ENCODE results near the gene TEAD4.
A peak's percentile ranks its signal among the peaks of the same experiment; 100 is the strongest.

Gene TEAD4

DNA sequence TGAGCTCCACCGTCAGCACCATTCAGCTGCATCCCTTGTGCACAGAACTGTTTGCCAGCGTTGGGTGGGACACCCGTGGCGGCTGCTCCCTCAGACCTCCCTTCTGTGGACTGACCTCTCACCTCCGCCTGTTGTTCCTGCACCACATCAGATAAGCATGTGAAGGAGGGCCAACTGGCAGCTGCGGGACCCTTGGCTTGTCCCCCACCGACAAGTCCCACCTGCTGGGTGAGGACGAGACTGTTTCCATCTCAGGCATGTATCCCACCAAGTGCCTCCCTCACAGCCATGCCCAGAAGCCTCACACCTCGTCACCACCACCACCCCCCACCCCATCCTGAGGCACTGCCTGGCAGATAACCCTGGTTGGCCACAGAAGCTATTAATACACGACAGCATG, 18.6 kb upstream of the TEAD4 start:
- H3K4me2 ChIP-seq (ENCODE audit: low read depth, low read length, poor library complexity, severe bottlenecking): no peak overlapping the region
- TF ChIP-seq, protein P1, sequence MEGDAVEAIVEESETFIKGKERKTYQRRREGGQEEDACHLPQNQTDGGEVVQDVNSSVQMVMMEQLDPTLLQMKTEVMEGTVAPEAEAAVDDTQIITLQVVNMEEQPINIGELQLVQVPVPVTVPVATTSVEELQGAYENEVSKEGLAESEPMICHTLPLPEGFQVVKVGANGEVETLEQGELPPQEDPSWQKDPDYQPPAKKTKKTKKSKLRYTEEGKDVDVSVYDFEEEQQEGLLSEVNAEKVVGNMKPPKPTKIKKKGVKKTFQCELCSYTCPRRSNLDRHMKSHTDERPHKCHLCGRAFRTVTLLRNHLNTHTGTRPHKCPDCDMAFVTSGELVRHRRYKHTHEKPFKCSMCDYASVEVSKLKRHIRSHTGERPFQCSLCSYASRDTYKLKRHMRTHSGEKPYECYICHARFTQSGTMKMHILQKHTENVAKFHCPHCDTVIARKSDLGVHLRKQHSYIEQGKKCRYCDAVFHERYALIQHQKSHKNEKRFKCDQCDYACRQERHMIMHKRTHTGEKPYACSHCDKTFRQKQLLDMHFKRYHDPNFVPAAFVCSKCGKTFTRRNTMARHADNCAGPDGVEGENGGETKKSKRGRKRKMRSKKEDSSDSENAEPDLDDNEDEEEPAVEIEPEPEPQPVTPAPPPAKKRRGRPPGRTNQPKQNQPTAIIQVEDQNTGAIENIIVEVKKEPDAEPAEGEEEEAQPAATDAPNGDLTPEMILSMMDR (IDR thresholded peaks at IDR 0.05; ENCODE audit: insufficient read depth, low read length, poor library complexity, severe bottlenecking): no peak
- TF ChIP-seq EZH2phosphoT487 (conservative IDR thresholded peaks at IDR 0.05; ENCODE audit: low read length): no peak
- no peaks in the 10 kb centered on the region for H3K79me2 ChIP-seq (ENCODE audit: insufficient read depth, low read length)

DNA sequence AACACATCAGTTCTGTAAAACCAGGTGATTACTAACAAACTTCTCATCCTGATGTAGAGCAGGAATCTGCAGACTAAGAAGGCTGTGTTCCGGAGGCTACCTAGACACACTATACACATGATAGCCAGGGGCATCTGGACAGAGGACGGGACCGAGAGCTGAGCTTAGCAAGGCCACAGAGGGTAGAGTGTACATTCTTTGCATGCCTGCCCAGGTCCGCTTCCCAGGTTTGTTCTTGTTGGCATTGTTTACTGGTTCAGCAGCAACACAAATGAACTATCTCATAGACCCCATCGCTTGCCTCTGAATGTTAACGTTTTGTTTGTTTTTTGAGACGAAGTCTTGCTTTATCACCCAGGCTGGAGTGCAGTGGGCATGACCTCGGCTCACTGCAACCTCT, 17.7 kb upstream of the TEAD4 start:
- H3K79me2 ChIP-seq (ENCODE audit: insufficient read depth, low read length): no peaks in the 10 kb centered on the region
- H3K27me3 ChIP-seq (ENCODE audit: low read length): no peaks in the 10 kb centered on the region
- no peaks in the 10 kb centered on the region for H3K9me3 ChIP-seq (ENCODE audit: insufficient read depth, low read length)
- no peak overlapping the region for H3K9ac ChIP-seq (ENCODE audit: low read length)
- no peak overlapping the region for H3K27ac ChIP-seq (ENCODE audit: low read depth, low read length)
- H3K4me3 ChIP-seq (ENCODE audit: insufficient read depth, low read length, poor library complexity, severe bottlenecking): no peak overlapping the region
- H3K36me3 ChIP-seq (ENCODE audit: low read length): no peaks in the 10 kb centered on the region
- TF ChIP-seq, protein P1 (IDR thresholded peaks at IDR 0.05; ENCODE audit: insufficient read depth, low read length, poor library complexity, severe bottlenecking): no peak
- TF ChIP-seq EZH2phosphoT487 (conservative IDR thresholded peaks at IDR 0.05; ENCODE audit: low read length): no peak
- no peaks in the 10 kb centered on the region for H3F3A ChIP-seq (ENCODE audit: insufficient read depth)
- no peaks in the 10 kb centered on the region for H4K20me1 ChIP-seq (ENCODE audit: low read depth, low read length)
- no peak overlapping the region for H3K4me2 ChIP-seq (ENCODE audit: low read depth, low read length, poor library complexity, severe bottlenecking)
- H3K9me2 ChIP-seq (replicated peaks; ENCODE audit: insufficient read depth, low read length): no peaks in the 10 kb centered on the region
- no peak overlapping the region for H2AFZ ChIP-seq (ENCODE audit: low read depth, low read length, severe bottlenecking)

More for the DNA sequence above, 18.6 kb upstream of the TEAD4 start:
- no peaks in the 10 kb centered on the region for H3F3A ChIP-seq (ENCODE audit: insufficient read depth)
- H3K27me3 ChIP-seq (ENCODE audit: low read length): no peaks in the 10 kb centered on the region
- no peak overlapping the region for H2AFZ ChIP-seq (ENCODE audit: low read depth, low read length, severe bottlenecking)
- no peak overlapping the region for H3K27ac ChIP-seq (ENCODE audit: low read depth, low read length)
- no peak overlapping the region for H3K4me3 ChIP-seq (ENCODE audit: insufficient read depth, low read length, poor library complexity, severe bottlenecking)
- H3K9me2 ChIP-seq (replicated peaks; ENCODE audit: insufficient read depth, low read length): no peaks in the 10 kb centered on the region
- H3K36me3 ChIP-seq (ENCODE audit: low read length): no peaks in the 10 kb centered on the region
- no peaks in the 10 kb centered on the region for H4K20me1 ChIP-seq (ENCODE audit: low read depth, low read length)
- H3K9ac ChIP-seq (ENCODE audit: low read length): no peak overlapping the region
- no peaks in the 10 kb centered on the region for H3K9me3 ChIP-seq (ENCODE audit: insufficient read depth, low read length)

DNA sequence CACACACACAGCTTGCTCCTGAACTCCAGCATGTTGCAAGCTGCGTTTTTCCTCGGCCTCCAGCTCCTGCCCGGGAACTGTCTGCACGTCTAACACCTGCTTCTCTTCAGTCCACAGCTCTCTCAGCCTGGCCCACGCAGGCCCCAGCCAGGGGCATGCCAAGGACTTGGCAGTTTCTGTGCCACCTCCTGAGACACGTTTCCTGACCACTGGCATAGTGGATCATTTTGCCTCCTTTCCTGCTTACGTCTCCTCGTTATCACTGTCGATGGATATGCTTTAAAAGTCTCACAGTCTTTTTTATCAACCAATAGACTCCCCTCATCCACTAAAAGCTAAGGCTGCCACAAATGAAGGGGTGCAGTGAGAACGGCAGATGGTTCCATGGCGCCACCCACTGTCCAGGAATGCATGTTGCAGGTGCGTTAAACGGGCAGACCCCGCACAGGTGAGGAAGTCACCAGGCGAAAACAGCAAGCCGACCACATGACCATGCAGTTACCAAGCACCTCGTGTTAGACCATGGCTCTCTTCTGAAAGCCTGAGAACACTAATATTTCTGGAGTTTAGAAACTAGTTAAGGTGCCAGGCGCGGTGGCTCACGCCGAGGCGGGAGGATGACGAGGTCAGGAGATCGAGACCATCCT, 14.7 kb upstream of the TEAD4 start:
- Histone ChIP-seq H3K9me3 (ENCODE audit: insufficient read depth, low read length) (no peaks in the 10 kb centered on the region), H3K79me2 (ENCODE audit: insufficient read depth, low read length) (no peaks in the 10 kb centered on the region), H3K9ac (ENCODE audit: low read length) (peak overlapping the region; percentile 22; the same call in 1 of the 2 replicates), H2AFZ (ENCODE audit: low read depth, low read length, severe bottlenecking) (peak overlapping the region; percentile 42), H3K4me3 (ENCODE audit: insufficient read depth, low read length, poor library complexity, severe bottlenecking) (no peak overlapping the region), H3K4me2 (ENCODE audit: low read depth, low read length, poor library complexity, severe bottlenecking) (peak overlapping the region; percentile 37), H3K27ac (ENCODE audit: low read depth, low read length) (no peak overlapping the region), H3K27me3 (ENCODE audit: low read length) (no peaks in the 10 kb centered on the region), H3F3A (ENCODE audit: insufficient read depth) (no peaks in the 10 kb centered on the region), H3K36me3 (ENCODE audit: low read length) (no peaks in the 10 kb centered on the region), H4K20me1 (ENCODE audit: low read depth, low read length) (no peaks in the 10 kb centered on the region), H3K9me2 (replicated peaks; ENCODE audit: insufficient read depth, low read length) (no peaks in the 10 kb centered on the region)
- no peak for TF ChIP-seq EZH2phosphoT487 (conservative IDR thresholded peaks at IDR 0.05; ENCODE audit: low read length)
- TF ChIP-seq, protein P1 (IDR thresholded peaks at IDR 0.05; ENCODE audit: insufficient read depth, low read length, poor library complexity, severe bottlenecking): peak; percentile 89
